KMS-11 (cell line): ENCODE measurements around the gene CDC5L.

Experiments
- H2AFZ ChIP-seq: fragments of 200-600 bp; sonication (generic); 2 replicates; pipeline ENCODE4 v1.6.1; 2016; ENCODE audit warnings: antibody characterized with exemption, mixed run types, low read depth
- H3K27ac ChIP-seq: fragments of 200-600 bp; sonication (generic); 2 replicates; pipeline ENCODE4 v1.6.1; 2016; ENCODE audit warnings: mild to moderate bottlenecking, mixed run types
- H3K27me3 ChIP-seq: fragments of 200-600 bp; sonication (generic); 2 replicates; pipeline ENCODE4 v1.6.1; 2017; ENCODE audit warnings: mild to moderate bottlenecking, low read depth, mixed run types, moderate library complexity; ENCODE audit not compliant: insufficient read depth
- H3K36me3 ChIP-seq: fragments of 200-600 bp; sonication (generic); 2 replicates; pipeline ENCODE4 v1.6.1; 2017; ENCODE audit warnings: mild to moderate bottlenecking, mixed run types; ENCODE audit not compliant: insufficient read depth
- H3K4me1 ChIP-seq: fragments of 200-600 bp; sonication (generic); 2 replicates; pipeline ENCODE4 v1.6.1; 2016; ENCODE audit warnings: mild to moderate bottlenecking, low read depth, mixed run types; ENCODE audit not compliant: poor library complexity, severe bottlenecking
- H3K4me2 ChIP-seq: fragments of 200-600 bp; sonication (generic); 2 replicates; pipeline ENCODE4 v1.7.0; 2016; ENCODE audit warnings: mild to moderate bottlenecking, mixed run types
- H3K4me3 ChIP-seq: fragments of 200-600 bp; sonication (generic); IDR thresholded peaks from 2 replicates; pipeline ENCODE4 v1.6.1; 2017; ENCODE audit warnings: low read depth, low read length, mixed read lengths; ENCODE audit not compliant: insufficient read depth
- H3K79me2 ChIP-seq: fragments of 200-600 bp; sonication (generic); 2 replicates; pipeline ENCODE4 v1.6.1; 2016; ENCODE audit warnings: low read depth, mixed run types; ENCODE audit not compliant: insufficient read depth
- H3K9ac ChIP-seq: fragments of 200-600 bp; sonication (generic); 2 replicates; pipeline ENCODE4 v1.6.1; 2016; ENCODE audit warnings: mild to moderate bottlenecking, mixed run types
- H4K20me1 ChIP-seq: fragments of 200-600 bp; sonication (generic); 2 replicates; pipeline ENCODE4 v1.6.1; 2016; ENCODE audit warnings: mild to moderate bottlenecking, mixed run types; ENCODE audit not compliant: insufficient read depth
- CTCF ChIP-seq: fragments of 200-600 bp; sonication (generic); conservative IDR thresholded peaks from 2 replicates; pipeline ENCODE4 v1.6.1; 2017; ENCODE audit warnings: low read depth, mild to moderate bottlenecking, antibody characterized with exemption, low read length, moderate library complexity, mixed read lengths

CDC5L gene

GRCh38 chr6:44477293-44477894 lies 89.9 kb downstream of the CDC5L start:
- no peak overlapping the region for H3K27ac ChIP-seq
- peaks cover 16% of the 10 kb centered on the region for H3K4me1 ChIP-seq
- H3K79me2 ChIP-seq = no peaks in the 10 kb centered on the region
- H2AFZ ChIP-seq = no peak overlapping the region
- no peaks in the 10 kb centered on the region for H3K36me3 ChIP-seq
- no peaks in the 10 kb centered on the region for H3K27me3 ChIP-seq
- no peak overlapping the region for H3K9ac ChIP-seq
- H3K4me3 ChIP-seq = no peak overlapping the region
- H4K20me1 ChIP-seq = no peaks in the 10 kb centered on the region
- no peak for TF ChIP-seq CTCF
- no peak overlapping the region for H3K4me2 ChIP-seq

GRCh38 chr6:44478158-44478557 lies 90.7 kb downstream of the CDC5L start:
- H3K36me3 ChIP-seq = no peaks in the 10 kb centered on the region
- no peak overlapping the region for H3K4me3 ChIP-seq
- no peak overlapping the region for H3K27ac ChIP-seq
- H3K79me2 ChIP-seq = no peaks in the 10 kb centered on the region
- no peak overlapping the region for H3K4me2 ChIP-seq
- H4K20me1 ChIP-seq = no peaks in the 10 kb centered on the region
- H3K4me1 ChIP-seq = peaks cover 16% of the 10 kb centered on the region
- no peak overlapping the region for H2AFZ ChIP-seq
- no peaks in the 10 kb centered on the region for H3K27me3 ChIP-seq
- H3K9ac ChIP-seq = no peak overlapping the region
- no peak for TF ChIP-seq CTCF

- Histone ChIP-seq H3K4me2 (no peak overlapping the region), H4K20me1 (no peaks in the 10 kb centered on the region), H3K4me3 (no peak overlapping the region), H2AFZ (no peak overlapping the region), H3K79me2 (no peaks in the 10 kb centered on the region), H3K9ac (no peak overlapping the region), H3K27me3 (no peaks in the 10 kb centered on the region), H3K4me1 (peaks cover 16% of the 10 kb centered on the region), H3K27ac (no peak overlapping the region), H3K36me3 (no peaks in the 10 kb centered on the region)
- TF ChIP-seq CTCF = no peak
Observed at GRCh38 chr6:44478591-44479254, 91.2 kb downstream of the CDC5L start.

GRCh38 chr6:44480097-44480541 lies 92.6 kb downstream of the CDC5L start:
- H3K4me3 ChIP-seq = no peak overlapping the region
- H3K4me2 ChIP-seq = no peak overlapping the region
- H2AFZ ChIP-seq = no peak overlapping the region
- no peaks in the 10 kb centered on the region for H3K27me3 ChIP-seq
- H3K4me1 ChIP-seq = peaks cover 13% of the 10 kb centered on the region
- H4K20me1 ChIP-seq = no peaks in the 10 kb centered on the region
- H3K36me3 ChIP-seq = no peaks in the 10 kb centered on the region
- no peak overlapping the region for H3K27ac ChIP-seq
- no peak overlapping the region for H3K9ac ChIP-seq
- TF ChIP-seq CTCF = no peak
- no peaks in the 10 kb centered on the region for H3K79me2 ChIP-seq
